ENCODE data around the gene CDH5.

GRCh38 chr16:66414891-66415290, 48.4 kb downstream of the CDH5 start:
- TF ChIP-seq, protein P1, sequence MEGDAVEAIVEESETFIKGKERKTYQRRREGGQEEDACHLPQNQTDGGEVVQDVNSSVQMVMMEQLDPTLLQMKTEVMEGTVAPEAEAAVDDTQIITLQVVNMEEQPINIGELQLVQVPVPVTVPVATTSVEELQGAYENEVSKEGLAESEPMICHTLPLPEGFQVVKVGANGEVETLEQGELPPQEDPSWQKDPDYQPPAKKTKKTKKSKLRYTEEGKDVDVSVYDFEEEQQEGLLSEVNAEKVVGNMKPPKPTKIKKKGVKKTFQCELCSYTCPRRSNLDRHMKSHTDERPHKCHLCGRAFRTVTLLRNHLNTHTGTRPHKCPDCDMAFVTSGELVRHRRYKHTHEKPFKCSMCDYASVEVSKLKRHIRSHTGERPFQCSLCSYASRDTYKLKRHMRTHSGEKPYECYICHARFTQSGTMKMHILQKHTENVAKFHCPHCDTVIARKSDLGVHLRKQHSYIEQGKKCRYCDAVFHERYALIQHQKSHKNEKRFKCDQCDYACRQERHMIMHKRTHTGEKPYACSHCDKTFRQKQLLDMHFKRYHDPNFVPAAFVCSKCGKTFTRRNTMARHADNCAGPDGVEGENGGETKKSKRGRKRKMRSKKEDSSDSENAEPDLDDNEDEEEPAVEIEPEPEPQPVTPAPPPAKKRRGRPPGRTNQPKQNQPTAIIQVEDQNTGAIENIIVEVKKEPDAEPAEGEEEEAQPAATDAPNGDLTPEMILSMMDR (conservative IDR thresholded peaks at IDR 0.05; ENCODE audit: low read length) = no peak
- no peak for TF ChIP-seq EZH2phosphoT487 (IDR thresholded peaks at IDR 0.05; ENCODE audit: borderline replicate concordance, low read depth, low read length)
